GM04503 (cell line): ENCODE data around the gene HTD2.

Source experiments
- DNase-seq: peaks from one replicate; pipeline ENCODE4 v3.0.0-alpha.2; 2012; ENCODE audit warnings: low read depth

HTD2 gene

GRCh38 chr3:58292866-58293265, 13.5 kb upstream of the HTD2 start:
- DNase-seq: no peak

GRCh38 chr3:58293516-58293915, 12.8 kb upstream of the HTD2 start:
- no peak for DNase-seq

GRCh38 chr3:58296269-58296668, 10.1 kb upstream of the HTD2 start:
- no peak for DNase-seq

GRCh38 chr3:58296843-58297242, 9.5 kb upstream of the HTD2 start:
- DNase-seq: no peak

- no peak for DNase-seq
Measured at GRCh38 chr3:58298190-58298589, 8.1 kb upstream of the HTD2 start.

GRCh38 chr3:58299075-58299474, 7.2 kb upstream of the HTD2 start:
- no peak for DNase-seq

GRCh38 chr3:58299839-58300516, 6.3 kb upstream of the HTD2 start:
- DNase-seq: no peak

- DNase-seq: no peak
Measured at GRCh38 chr3:58307639-58308215, 1.4 kb downstream of the HTD2 start.

GRCh38 chr3:58308728-58309127, 2.4 kb downstream of the HTD2 start:
- no peak for DNase-seq

GRCh38 chr3:58317811-58318210, 11.5 kb downstream of the HTD2 start:
- no peak for DNase-seq

- DNase-seq: no peak
Measured at GRCh38 chr3:58321791-58322190, 15.5 kb downstream of the HTD2 start.

GRCh38 chr3:58322793-58323192, 16.5 kb downstream of the HTD2 start:
- no peak for DNase-seq

- DNase-seq: no peak
Measured at GRCh38 chr3:58323529-58324390, 17.4 kb downstream of the HTD2 start.

- no peak for DNase-seq
Measured at GRCh38 chr3:58324391-58325390, 18.4 kb downstream of the HTD2 start.

- no peak for DNase-seq
Measured at GRCh38 chr3:58325525-58325992, 19.2 kb downstream of the HTD2 start.

GRCh38 chr3:58326267-58326900, 20.1 kb downstream of the HTD2 start:
- no peak for DNase-seq

GRCh38 chr3:58329150-58329921, 23.0 kb downstream of the HTD2 start:
- DNase-seq: no peak

GRCh38 chr3:58329922-58330413, 23.6 kb downstream of the HTD2 start:
- DNase-seq: no peak

GRCh38 chr3:58331593-58332152, 25.4 kb downstream of the HTD2 start:
- DNase-seq: no peak
